SIG-M5 treated with dmso at 0.1 percent for 504 hours (cell line): ENCODE results near the gene IGFALS.

Experiments
- DNase-seq: peaks from one replicate; lab custom pipeline; 2025; ENCODE audit not compliant: unreplicated experiment; lab: John Stamatoyannopoulos, UW

The IGFALS gene

GRCh38 chr16:1745900-1746692, 47.4 kb downstream of the IGFALS start:
- no peak for DNase-seq

- DNase-seq, result no peak
These were observed 48.2 kb downstream of the IGFALS start for GRCh38 chr16:1745181-1745899.

- no peak for DNase-seq
These were observed 49.1 kb downstream of the IGFALS start for GRCh38 chr16:1744338-1744840.

- no peak for DNase-seq
These were observed 49.8 kb downstream of the IGFALS start for GRCh38 chr16:1743376-1744337.

GRCh38 chr16:1741553-1742165, 51.8 kb downstream of the IGFALS start:
- no peak for DNase-seq

GRCh38 chr16:1740781-1741490, 52.6 kb downstream of the IGFALS start:
- no peak for DNase-seq
